UCSD-AML1 (cell line): Measurements from ENCODE around the gene DNAH6.

Experiments used
- DNase-seq: peaks from one replicate; lab custom pipeline; 2025; ENCODE audit not compliant: unreplicated experiment; lab: John Stamatoyannopoulos, UW

DNAH6 gene

GRCh38 chr2:84686783-84687476, 170.6 kb downstream of the DNAH6 start:
- DNase-seq: no peak

DNA sequence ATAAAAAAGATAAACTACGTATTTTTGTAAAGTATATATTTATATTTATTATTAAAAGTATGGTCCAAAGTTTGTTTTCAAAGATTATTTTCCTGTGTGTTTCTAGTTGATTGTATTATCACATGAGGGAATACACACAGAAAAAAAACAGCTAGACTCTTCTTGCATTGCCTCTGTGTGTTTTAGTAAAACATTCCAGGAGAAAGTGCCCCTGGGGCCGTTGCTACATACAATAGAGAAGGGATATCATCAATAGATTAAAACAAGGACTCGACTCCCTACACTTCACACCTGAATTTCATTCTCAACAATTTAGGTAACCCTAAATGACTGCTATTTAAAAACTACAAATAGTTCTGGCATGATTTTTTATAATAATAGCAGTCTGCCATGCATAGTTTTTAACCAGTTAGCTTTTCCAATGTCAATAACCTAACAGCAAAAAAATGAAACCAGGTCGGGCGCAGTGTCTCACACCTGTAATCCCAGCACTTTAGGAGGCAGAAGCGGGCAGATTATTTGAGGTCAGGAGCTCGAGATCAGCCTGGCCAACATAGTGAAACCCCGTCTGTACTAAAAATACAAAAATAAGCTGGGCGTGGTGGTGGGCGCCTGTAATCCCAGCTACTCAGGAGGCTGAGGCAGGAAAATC, 171.3 kb downstream of the DNAH6 start:
- no peak for DNase-seq

GRCh38 chr2:84690225-84690624, 173.9 kb downstream of the DNAH6 start:
- no peak for DNase-seq

DNA sequence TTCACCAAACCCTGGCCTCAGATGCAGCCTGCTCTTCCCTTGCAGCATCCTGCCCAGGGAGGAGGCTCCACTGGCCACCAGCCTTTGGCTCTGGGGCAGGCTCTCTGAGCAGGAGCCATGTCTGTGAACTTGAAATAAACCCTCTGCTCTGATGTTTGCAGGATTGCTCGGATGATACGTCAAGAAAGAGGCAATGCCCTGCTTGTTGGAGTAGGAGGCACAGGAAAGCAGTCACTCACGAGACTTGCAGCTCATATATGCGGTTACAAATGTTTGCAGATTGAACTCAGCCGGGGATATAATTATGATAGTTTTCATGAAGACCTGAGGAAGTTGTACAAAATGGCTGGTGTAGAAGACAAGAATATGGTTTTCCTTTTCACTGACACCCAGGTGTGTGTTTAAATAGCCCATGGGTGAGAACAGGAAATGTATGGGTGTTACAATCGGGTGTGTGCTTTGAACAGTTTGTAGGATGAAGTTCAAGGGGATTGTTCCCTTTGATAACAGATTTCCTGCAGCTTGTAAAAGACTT, 177.9 kb downstream of the DNAH6 start:
- DNase-seq: no peak

DNA sequence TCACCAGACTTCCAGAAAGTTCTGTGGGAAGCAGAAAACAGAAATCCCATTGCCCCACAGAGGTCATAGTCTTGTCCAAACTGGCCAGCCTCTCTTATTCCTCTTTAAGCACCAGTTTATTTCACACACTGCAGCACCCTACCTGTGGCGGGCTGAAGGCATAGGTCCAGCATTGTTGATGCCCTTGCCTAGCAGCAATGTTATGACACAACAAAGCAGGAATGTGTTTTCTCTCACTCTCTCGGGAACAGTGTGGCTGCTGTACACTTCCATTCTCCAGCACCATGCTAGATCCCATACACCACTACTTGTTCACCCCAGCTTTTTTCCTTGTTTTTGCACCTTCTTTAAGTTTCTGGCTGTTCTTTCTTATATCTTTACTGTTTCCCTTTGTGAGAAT, 181.6 kb downstream of the DNAH6 start:
- DNase-seq: no peak

- no peak for DNase-seq
These were observed 183.7 kb downstream of the DNAH6 start for GRCh38 chr2:84700006-84700405.

GRCh38 chr2:84701880-84702279, 185.6 kb downstream of the DNAH6 start:
- DNase-seq: no peak

DNA sequence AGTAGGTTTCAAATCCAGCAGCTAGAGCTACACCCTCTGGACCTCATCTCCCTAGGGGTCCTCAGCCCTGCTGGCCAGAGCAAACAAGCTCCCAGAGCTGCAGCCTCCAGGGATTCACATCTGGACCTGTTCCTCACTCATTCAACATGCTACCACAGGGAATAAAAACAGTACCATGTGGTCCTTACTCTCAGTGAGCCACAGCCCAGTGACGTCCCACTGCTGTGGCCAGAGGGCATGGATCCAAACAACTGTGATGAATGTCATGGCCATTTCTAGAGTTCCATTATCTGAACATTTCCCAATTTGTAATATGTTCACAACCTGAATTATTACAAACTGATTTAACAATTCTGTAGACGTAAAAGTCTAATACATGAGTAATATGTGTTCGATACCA, 186.6 kb downstream of the DNAH6 start:
- no peak for DNase-seq

DNA sequence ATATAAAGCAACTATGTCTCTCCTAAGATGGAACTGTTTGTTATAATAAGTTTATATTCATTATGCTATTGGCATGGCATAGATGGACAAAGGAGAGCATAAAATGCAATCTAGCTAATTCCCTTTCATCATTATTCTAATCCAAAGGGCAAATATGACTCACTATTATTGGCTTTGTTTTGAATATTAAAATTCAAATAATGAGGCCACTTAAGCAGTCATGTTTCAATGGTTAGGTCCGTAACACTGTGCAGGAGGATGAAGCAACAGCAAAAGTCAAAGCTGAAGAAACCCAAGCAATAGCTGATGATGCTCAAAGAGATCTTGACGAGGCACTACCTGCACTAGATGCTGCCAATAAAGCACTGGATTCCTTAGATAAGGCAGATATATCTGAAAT, 187.5 kb downstream of the DNAH6 start:
- no peak for DNase-seq

- no peak for DNase-seq
These were observed 188.4 kb downstream of the DNAH6 start for GRCh38 chr2:84704505-84705244.

DNA sequence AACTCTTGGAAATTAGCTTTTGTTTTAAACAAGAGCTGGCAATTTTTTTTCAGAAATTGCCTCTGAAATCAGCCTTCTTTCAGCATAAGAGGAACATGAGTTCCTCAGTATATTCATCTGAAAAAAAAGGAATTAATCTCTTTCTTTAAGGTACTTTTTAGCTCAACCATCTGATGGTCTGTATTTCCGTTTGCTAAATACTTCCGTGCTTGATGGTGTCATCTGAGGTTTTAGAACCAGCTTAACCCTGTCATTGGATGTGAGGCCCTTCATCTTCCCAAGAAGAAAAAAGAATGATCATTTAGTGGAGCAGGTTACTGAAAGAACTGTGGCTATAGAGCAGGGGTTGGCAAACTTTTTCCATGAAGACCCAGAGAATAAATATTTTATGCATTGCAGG, 189.6 kb downstream of the DNAH6 start:
- DNase-seq: no peak

- DNase-seq: no peak
These were observed 192.1 kb downstream of the DNAH6 start for GRCh38 chr2:84708442-84708841.

- no peak for DNase-seq
These were observed 195.4 kb downstream of the DNAH6 start for GRCh38 chr2:84711651-84712050.

DNA sequence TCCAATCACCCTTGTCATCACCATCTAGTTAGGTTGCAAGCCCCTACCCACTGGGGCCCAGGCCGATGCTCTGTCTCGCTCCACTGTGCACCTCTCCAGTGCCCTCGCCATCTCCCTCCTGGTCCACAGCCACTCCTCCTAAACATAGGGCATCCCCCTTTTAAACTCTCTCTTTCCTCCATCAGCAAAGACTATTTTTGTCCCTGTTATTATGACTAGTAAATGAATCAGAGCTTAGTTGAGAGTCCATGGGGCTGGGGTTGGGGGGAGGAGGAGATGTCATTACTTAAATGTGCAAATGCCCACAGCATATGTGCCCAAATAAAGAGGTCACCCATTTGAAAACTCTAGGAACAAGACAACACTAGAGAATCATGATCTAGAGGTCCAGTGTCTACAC, 197.1 kb downstream of the DNAH6 start:
- no peak for DNase-seq

GRCh38 chr2:84716564-84716963, 200.3 kb downstream of the DNAH6 start:
- no peak for DNase-seq

DNA sequence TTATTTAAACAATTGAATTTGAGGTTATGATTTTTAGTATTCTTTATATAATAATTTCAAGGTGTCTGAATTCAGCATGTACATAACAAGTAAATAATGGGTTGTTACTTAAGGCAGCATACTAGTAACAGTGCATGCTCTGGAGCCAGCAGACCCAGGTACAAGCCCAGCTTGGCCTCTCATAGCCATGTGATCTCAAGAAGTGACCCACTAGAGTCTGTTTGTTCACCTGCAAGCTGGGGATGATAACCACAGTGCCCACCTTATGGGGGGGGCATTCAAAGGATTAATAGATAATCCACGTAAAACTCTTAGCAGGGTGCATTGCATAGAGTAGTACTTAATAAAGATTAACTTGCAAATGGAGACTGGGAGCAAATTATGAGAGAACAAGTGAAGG, 201.0 kb downstream of the DNAH6 start:
- DNase-seq: no peak

DNA sequence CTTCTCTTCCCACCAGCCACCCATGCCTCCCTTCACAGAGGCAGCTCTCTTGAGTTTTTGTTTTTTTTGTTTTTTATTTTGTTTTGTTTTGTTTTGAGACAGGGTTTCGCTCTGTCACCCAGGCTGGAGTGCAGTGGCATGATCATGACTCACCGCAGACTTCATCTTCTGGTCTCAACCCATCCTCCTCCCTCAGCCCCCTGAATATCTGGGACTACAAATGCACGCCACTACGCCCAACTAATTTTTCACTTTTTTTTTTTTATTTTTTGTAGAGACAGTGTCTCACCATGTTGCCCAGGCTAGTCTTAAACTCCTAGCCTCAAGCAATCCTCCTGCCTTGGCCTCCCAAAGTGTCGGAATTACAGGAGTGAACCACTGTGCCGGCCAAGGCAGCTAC, 203.1 kb downstream of the DNAH6 start:
- DNase-seq: no peak

DNA sequence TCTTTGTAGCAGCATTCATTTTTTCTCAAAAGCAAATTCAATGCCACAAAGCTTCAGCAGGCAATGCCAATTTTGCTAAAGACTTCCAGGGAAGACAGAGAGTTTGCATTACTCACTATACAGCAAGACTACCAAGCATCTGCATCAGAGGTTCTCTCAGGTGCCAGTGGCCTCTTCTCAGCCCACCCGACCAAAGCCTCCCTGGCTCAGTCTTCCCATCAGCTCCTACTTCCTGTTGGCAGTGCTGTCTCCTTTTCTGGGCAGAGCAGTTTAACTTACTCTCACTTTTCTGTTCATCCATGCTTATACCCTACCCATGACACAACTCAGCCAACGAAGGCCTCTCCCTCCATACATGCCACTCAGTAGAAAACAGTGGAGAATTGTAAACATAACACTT, 207.5 kb downstream of the DNAH6 start:
- no peak for DNase-seq

DNA sequence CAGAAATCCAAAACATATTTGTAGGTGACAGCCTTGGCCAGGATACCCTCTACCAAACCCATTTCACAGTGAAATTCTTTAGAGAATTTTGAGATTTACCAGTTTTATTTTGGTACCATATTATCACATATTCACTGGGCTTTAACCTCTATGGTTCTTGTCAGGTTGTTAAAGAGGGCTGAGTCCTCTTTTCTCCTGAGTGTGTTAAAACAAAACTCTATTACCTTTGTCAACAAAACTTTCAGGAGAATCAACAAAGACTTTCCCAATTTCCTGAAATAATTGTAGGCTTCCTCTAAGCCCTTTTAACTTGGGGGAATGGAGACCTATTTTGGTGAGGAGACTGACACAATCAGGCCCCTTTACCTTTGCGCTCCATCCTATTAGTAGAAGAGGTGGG, 209.4 kb downstream of the DNAH6 start:
- no peak for DNase-seq

GRCh38 chr2:84727315-84727714, 211.0 kb downstream of the DNAH6 start:
- DNase-seq: no peak

DNA sequence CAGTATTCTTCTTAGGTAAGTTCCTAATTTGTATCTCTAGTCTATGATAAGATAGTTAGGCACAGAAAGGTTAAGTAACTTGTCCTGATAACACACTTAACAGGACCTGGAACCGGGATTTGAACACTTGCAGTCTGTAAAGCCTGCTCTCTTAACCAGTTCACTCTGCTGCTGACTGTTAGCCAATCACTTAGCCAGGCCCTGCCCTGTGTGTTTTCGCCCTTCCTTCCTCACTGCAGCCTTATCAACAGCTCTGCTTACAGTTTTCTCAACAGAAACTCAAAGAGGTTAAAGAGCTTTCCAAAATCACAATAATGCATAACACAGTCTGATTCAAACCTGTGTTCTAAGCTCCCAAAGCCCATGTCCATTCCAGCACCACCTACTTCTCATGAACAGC, 212.9 kb downstream of the DNAH6 start:
- no peak for DNase-seq

GRCh38 chr2:84731185-84731584, 214.9 kb downstream of the DNAH6 start:
- no peak for DNase-seq
